HepG2 (cell line): ENCODE results near the gene SLC17A9. TPM values are rescaled to one million over a fixed set of nuclear protein-coding genes. Genes with fewer than 3 reads are reported as not detected.
A peak's percentile ranks its signal among the peaks of the same experiment; 100 is the strongest.

Experiments used
- ASH2L ChIP-seq: fragments of 300-600, 200-600 bp; sonication (generic); IDR thresholded peaks from 2 replicates; pipeline ENCODE4 v1.7.0; 2017; ENCODE audit warnings: low read depth, mild to moderate bottlenecking, moderate library complexity, mixed read lengths, low read length; ENCODE audit not compliant: insufficient read length
- CCAR2 ChIP-seq: fragments of 200-400 bp; formaldehyde crosslinking; optimal IDR thresholded peaks from 2 replicates; pipeline ENCODE3; 2018; ENCODE audit warnings: low read depth, mild to moderate bottlenecking, low read length, moderate library complexity
- FOSL1 ChIP-seq: sonication (generic); formaldehyde crosslinking; IDR thresholded peaks from 2 replicates; pipeline ENCODE4 v1.9.0; 2021; ENCODE audit warnings: missing genetic modification reagents, borderline replicate concordance
- FOXM1 ChIP-seq: sonication (generic); formaldehyde crosslinking; IDR thresholded peaks from 2 replicates; pipeline ENCODE4 v1.5.0; 2020; ENCODE audit warnings: missing genetic modification reagents
- GATAD1 ChIP-seq: IDR thresholded peaks from 2 replicates; pipeline ENCODE4 v1.6.1; 2016; ENCODE audit warnings: missing genetic modification reagents, missing compliant biosample characterization
- KDM5B ChIP-seq: sonication (generic); formaldehyde crosslinking; IDR thresholded peaks from 2 replicates; pipeline ENCODE4 v1.4.0; 2020; ENCODE audit warnings: missing genetic modification reagents, mild to moderate bottlenecking, borderline replicate concordance
- MEF2D ChIP-seq: sonication (generic); formaldehyde crosslinking; IDR thresholded peaks from 2 replicates; pipeline ENCODE4 v1.5.1; 2020; ENCODE audit warnings: mild to moderate bottlenecking, missing genetic modification reagents
- MIER3 ChIP-seq: IDR thresholded peaks from 2 replicates; pipeline ENCODE4 v1.6.1; 2016; ENCODE audit warnings: missing compliant biosample characterization, borderline replicate concordance
- NFYB ChIP-seq: sonication (generic); formaldehyde crosslinking; IDR thresholded peaks from 2 replicates; pipeline ENCODE4 v1.4.0; 2020; ENCODE audit warnings: missing genetic modification reagents
- PHF5A ChIP-seq: IDR thresholded peaks from one replicate; pipeline ENCODE4 v1.6.1; 2018; ENCODE audit warnings: low read depth, missing genetic modification reagents; ENCODE audit not compliant: unreplicated experiment
- TEAD3 ChIP-seq: optimal IDR thresholded peaks from 2 replicates; pipeline ENCODE3; 2016; ENCODE audit warnings: borderline replicate concordance
- TMF1 ChIP-seq: sonication (generic); formaldehyde crosslinking; IDR thresholded peaks from 2 replicates; pipeline ENCODE4 v1.8.1; 2022; ENCODE audit warnings: low read depth, missing genetic modification reagents
- WIZ ChIP-seq: sonication (generic); formaldehyde crosslinking; IDR thresholded peaks from 2 replicates; pipeline ENCODE4 v1.5.1; 2020; ENCODE audit warnings: mild to moderate bottlenecking, missing genetic modification reagents
- ZMAT3 ChIP-seq: sonication (generic); formaldehyde crosslinking; conservative IDR thresholded peaks from 2 replicates; pipeline ENCODE4 v1.7.0; 2021; ENCODE audit warnings: missing genetic modification reagents
- ZMYM2 ChIP-seq: sonication (generic); formaldehyde crosslinking; IDR thresholded peaks from 2 replicates; pipeline ENCODE4 v1.8.0; 2022; ENCODE audit warnings: mild to moderate bottlenecking, missing genetic modification reagents
- ZNF234 ChIP-seq: sonication (generic); formaldehyde crosslinking; conservative IDR thresholded peaks from 2 replicates; pipeline ENCODE4 v1.5.1; 2020; ENCODE audit warnings: mild to moderate bottlenecking, missing genetic modification reagents
- polyA plus RNA-seq, 8 experiments: library from polyadenylated mRNA; depleted of rRNA in 3 of 8; stranded (reverse) in 7 of 8; unstranded in 1 of 8; fragments of >200 nt; fragmentation: Illumina TruSeq in 4 of 8; extraction: Trizol in 4 of 8; gene quantifications; 2 replicates each; pipeline versions ENCODE4 v1.2.1 to v1.2.3, GENCODE V29; 2011 to 2016; ENCODE audit warnings: low read depth in 4 of 8, missing spikeins in 1 of 8, mixed read lengths in 1 of 8; ENCODE audit not compliant: insufficient read depth in 1 of 8
- total RNA-seq, 5 experiments: library from RNA; depleted of rRNA; stranded (reverse); fragments of >200 nt; fragmentation: Illumina TruSeq; extraction: Trizol; gene quantifications; 2 replicates each; pipeline ENCODE4 v1.2.3, GENCODE V29; 2016; ENCODE audit warnings: low read depth in 1 of 5
- TF ChIP-seq, protein P1 (sequence below): sonication (generic); formaldehyde crosslinking; IDR thresholded peaks from 2 replicates; pipeline ENCODE4 v1.5.1; 2020; ENCODE audit warnings: missing genetic modification reagents, mild to moderate bottlenecking, borderline replicate concordance
- TF ChIP-seq, protein P2 (sequence below): sonication (generic); formaldehyde crosslinking; IDR thresholded peaks from 2 replicates; pipeline ENCODE4 v1.4.0; 2020; ENCODE audit warnings: mild to moderate bottlenecking, missing genetic modification reagents
- TF ChIP-seq, protein P3 (sequence below): sonication (generic); formaldehyde crosslinking; IDR thresholded peaks from 2 replicates; pipeline ENCODE4 v1.4.0; 2020; ENCODE audit warnings: missing genetic modification reagents
- TF ChIP-seq, protein P4 (sequence below): sonication (generic); formaldehyde crosslinking; IDR thresholded peaks from 2 replicates; pipeline ENCODE4 v1.5.1; 2020; ENCODE audit warnings: missing genetic modification reagents, mild to moderate bottlenecking, borderline replicate concordance
- TF ChIP-seq, protein P5 (sequence below): sonication (generic); formaldehyde crosslinking; IDR thresholded peaks from 2 replicates; pipeline ENCODE4 v1.5.1; 2020; ENCODE audit warnings: mild to moderate bottlenecking, missing genetic modification reagents, moderate library complexity

Gene SLC17A9
- total and polyA plus RNA-seq, 2 of the 13 experiments (the other 11 are each of a cell fraction or from before 2014, with no cell fraction given), result 110 to 191 TPM

DNA sequence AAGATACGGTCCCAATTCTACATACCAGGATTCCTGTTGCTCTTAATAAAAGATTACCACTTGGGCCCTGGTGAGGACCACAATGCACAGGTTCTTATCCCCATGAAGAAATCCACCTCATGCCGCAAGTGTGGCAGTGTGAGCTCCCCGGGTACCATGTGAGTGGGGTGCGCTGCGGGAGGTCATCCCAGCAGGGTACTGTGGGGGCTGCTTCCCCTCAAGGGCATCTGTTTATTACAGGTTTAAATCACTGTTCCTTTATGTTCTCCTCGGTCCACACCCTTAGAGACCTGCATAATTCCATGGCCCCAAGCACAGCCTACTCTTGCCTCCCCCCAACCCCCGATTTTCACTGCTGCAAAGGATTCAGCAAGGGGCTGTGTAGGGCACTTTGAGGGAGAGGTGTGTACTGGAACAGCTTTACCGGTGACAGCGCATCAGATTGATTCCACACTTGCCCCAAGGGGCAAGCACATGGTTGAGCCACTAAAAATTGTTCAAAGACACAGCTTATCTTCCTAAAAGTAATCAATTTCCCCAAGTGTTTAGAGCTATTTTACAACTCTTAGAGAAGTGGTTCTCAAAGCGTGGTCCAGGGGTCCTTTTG, 32.4 kb upstream of the SLC17A9 start (continued):
- TF ChIP-seq, protein P1, sequence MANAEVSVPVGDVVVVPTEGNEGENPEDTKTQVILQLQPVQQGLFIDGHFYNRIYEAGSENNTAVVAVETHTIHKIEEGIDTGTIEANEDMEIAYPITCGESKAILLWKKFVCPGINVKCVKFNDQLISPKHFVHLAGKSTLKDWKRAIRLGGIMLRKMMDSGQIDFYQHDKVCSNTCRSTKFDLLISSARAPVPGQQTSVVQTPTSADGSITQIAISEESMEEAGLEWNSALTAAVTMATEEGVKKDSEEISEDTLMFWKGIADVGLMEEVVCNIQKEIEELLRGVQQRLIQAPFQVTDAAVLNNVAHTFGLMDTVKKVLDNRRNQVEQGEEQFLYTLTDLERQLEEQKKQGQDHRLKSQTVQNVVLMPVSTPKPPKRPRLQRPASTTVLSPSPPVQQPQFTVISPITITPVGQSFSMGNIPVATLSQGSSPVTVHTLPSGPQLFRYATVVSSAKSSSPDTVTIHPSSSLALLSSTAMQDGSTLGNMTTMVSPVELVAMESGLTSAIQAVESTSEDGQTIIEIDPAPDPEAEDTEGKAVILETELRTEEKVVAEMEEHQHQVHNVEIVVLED (CRISPR knock-in tag), result no peak
- TF ChIP-seq, protein P2, sequence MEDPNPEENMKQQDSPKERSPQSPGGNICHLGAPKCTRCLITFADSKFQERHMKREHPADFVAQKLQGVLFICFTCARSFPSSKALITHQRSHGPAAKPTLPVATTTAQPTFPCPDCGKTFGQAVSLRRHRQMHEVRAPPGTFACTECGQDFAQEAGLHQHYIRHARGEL (CRISPR knock-in tag), result no peak
- TF ChIP-seq, protein P3, sequence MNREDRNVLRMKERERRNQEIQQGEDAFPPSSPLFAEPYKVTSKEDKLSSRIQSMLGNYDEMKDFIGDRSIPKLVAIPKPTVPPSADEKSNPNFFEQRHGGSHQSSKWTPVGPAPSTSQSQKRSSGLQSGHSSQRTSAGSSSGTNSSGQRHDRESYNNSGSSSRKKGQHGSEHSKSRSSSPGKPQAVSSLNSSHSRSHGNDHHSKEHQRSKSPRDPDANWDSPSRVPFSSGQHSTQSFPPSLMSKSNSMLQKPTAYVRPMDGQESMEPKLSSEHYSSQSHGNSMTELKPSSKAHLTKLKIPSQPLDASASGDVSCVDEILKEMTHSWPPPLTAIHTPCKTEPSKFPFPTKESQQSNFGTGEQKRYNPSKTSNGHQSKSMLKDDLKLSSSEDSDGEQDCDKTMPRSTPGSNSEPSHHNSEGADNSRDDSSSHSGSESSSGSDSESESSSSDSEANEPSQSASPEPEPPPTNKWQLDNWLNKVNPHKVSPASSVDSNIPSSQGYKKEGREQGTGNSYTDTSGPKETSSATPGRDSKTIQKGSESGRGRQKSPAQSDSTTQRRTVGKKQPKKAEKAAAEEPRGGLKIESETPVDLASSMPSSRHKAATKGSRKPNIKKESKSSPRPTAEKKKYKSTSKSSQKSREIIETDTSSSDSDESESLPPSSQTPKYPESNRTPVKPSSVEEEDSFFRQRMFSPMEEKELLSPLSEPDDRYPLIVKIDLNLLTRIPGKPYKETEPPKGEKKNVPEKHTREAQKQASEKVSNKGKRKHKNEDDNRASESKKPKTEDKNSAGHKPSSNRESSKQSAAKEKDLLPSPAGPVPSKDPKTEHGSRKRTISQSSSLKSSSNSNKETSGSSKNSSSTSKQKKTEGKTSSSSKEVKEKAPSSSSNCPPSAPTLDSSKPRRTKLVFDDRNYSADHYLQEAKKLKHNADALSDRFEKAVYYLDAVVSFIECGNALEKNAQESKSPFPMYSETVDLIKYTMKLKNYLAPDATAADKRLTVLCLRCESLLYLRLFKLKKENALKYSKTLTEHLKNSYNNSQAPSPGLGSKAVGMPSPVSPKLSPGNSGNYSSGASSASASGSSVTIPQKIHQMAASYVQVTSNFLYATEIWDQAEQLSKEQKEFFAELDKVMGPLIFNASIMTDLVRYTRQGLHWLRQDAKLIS (CRISPR knock-in tag), result 0 out of 2 replicates have a peak, but pooled peaks have one; percentile 8
- TF ChIP-seq ZMAT3 (CRISPR knock-in tag) (0 out of 2 replicates have a peak, but pooled peaks have one; percentile 54), CCAR2 (no peak), TEAD3 (CRISPR knock-in tag) (peak; percentile 19), MIER3 (no peak), NFYB (CRISPR knock-in tag) (no peak), WIZ (CRISPR knock-in tag) (0 out of 2 replicates have a peak, but pooled peaks have one; percentile 8), MEF2D (CRISPR knock-in tag) (no peak), ZMYM2 (no peak), TMF1 (no peak), ASH2L (peak; percentile 36), PHF5A (no peak), FOSL1 (CRISPR knock-in tag) (no peak), ZNF234 (CRISPR knock-in tag) (no peak), FOXM1 (CRISPR knock-in tag) (no peak), GATAD1 (no peak), KDM5B (0 out of 2 replicates have a peak, but pooled peaks have one; percentile 40)
- TF ChIP-seq, protein P4, sequence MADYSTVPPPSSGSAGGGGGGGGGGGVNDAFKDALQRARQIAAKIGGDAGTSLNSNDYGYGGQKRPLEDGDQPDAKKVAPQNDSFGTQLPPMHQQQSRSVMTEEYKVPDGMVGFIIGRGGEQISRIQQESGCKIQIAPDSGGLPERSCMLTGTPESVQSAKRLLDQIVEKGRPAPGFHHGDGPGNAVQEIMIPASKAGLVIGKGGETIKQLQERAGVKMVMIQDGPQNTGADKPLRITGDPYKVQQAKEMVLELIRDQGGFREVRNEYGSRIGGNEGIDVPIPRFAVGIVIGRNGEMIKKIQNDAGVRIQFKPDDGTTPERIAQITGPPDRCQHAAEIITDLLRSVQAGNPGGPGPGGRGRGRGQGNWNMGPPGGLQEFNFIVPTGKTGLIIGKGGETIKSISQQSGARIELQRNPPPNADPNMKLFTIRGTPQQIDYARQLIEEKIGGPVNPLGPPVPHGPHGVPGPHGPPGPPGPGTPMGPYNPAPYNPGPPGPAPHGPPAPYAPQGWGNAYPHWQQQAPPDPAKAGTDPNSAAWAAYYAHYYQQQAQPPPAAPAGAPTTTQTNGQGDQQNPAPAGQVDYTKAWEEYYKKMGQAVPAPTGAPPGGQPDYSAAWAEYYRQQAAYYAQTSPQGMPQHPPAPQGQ, result peak; percentile 33; the same call in 1 of the 2 replicates
- TF ChIP-seq, protein P5, sequence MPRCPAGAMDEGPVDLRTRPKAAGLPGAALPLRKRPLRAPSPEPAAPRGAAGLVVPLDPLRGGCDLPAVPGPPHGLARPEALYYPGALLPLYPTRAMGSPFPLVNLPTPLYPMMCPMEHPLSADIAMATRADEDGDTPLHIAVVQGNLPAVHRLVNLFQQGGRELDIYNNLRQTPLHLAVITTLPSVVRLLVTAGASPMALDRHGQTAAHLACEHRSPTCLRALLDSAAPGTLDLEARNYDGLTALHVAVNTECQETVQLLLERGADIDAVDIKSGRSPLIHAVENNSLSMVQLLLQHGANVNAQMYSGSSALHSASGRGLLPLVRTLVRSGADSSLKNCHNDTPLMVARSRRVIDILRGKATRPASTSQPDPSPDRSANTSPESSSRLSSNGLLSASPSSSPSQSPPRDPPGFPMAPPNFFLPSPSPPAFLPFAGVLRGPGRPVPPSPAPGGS, result 0 out of 2 replicates have a peak, but pooled peaks have one; percentile 46
